Thymus (tissue), 14 donors: ENCODE data around the gene MOB3A. TPM values are rescaled to one million over a fixed set of nuclear protein-coding genes. Genes with fewer than 3 reads are reported as not detected.

ENCODE experiments used
- DNase-seq, 9 donors: peaks; one replicate each; pipeline ENCODE4 v3.0.0-alpha.2; 2013; ENCODE audit warnings: low spot score in 9 of 9, low read depth in 6 of 9, missing footprints in 1 of 9
- H3K27ac ChIP-seq, 2 donors: one replicate each; pipeline ENCODE4 v1.5.1; 2013; ENCODE audit warnings: control low read depth in 1 of 2, low read depth in 1 of 2, low read length in 1 of 2, mild to moderate bottlenecking in 1 of 2, moderate library complexity in 1 of 2
- H3K27me3 ChIP-seq, 2 donors: one replicate each; pipeline ENCODE4 v1.5.1; 2013; ENCODE audit warnings: low read length in 1 of 2; ENCODE audit not compliant: control insufficient read depth in 2 of 2, insufficient read depth in 1 of 2
- H3K36me3 ChIP-seq, 2 donors: one replicate each; pipeline ENCODE4 v1.5.1; 2013; ENCODE audit warnings: low read length in 1 of 2, mild to moderate bottlenecking in 1 of 2, moderate library complexity in 1 of 2; ENCODE audit not compliant: control insufficient read depth in 2 of 2, insufficient read depth in 2 of 2
- H3K4me1 ChIP-seq, 2 donors: one replicate each; pipeline ENCODE4 v1.5.1; 2013; ENCODE audit warnings: low read length in 2 of 2; ENCODE audit not compliant: control insufficient read depth in 2 of 2, insufficient read depth in 2 of 2
- H3K4me3 ChIP-seq, 2 donors: one replicate each; pipeline ENCODE4 v1.5.1; 2013; ENCODE audit warnings: low read length in 2 of 2, control low read depth in 1 of 2, mild to moderate bottlenecking in 1 of 2
- H3K9me3 ChIP-seq, 2 donors: one replicate each; pipeline ENCODE4 v1.5.1; 2013; ENCODE audit warnings: low read length in 1 of 2, mild to moderate bottlenecking in 1 of 2; ENCODE audit not compliant: control insufficient read depth in 2 of 2, insufficient read depth in 1 of 2
- WGBS: extraction: QIAGEN DNeasy Blood & Tissue Kit; methylation state at CpG from one replicate; pipeline ENCODE4 v1.1.7; 2013; 5-methylcytosine and 5-hydroxymethylcytosine counted together
- long read RNA-seq, 10 donors: transcript quantifications; one replicate each; lab custom pipeline, GENCODE V29; 2026
- polyA plus RNA-seq: library from polyadenylated mRNA; stranded (reverse); fragments of 200-250 nt; gene quantifications from one replicate; pipeline ENCODE4 v1.2.3, GENCODE V29; 2013
- total RNA-seq: library from RNA; stranded (reverse); fragments of 120-200 nt; gene quantifications from one replicate; pipeline ENCODE4 v1.2.4, GENCODE V29; 2013
- donor health status: healthy.

The MOB3A gene
- 20.0 TPM for total RNA-seq
- polyA plus RNA-seq = 29.7 TPM
- long read RNA-seq, donor 1, partial matches to known transcripts = 0 of 2 reads
- long read RNA-seq, donor 1, other reads (novel, unspliced or antisense) = 0 of 2 reads
- long read RNA-seq, donor 2, transcript MOB3A-201 (5 exons, 3,391 nt) = major isoform, 14 of 34 reads
- long read RNA-seq, donor 2, partial matches to known transcripts = 16 of 34 reads
- long read RNA-seq, donor 2, other reads (novel, unspliced or antisense) = 0 of 34 reads
- long read RNA-seq, donor 3, transcript MOB3A-201 (5 exons, 3,391 nt) = major isoform, 5 of 7 reads
- long read RNA-seq, donor 3, partial matches to known transcripts = 0 of 7 reads
- long read RNA-seq, donor 3, other reads (novel, unspliced or antisense) = 0 of 7 reads
- long read RNA-seq, donor 4, partial matches to known transcripts = 0 of 6 reads
- long read RNA-seq, donor 4, other reads (novel, unspliced or antisense) = 0 of 6 reads
- long read RNA-seq, donor 5, transcript MOB3A-201 (5 exons, 3,391 nt) = major isoform, 5 of 16 reads
- long read RNA-seq, donor 5, partial matches to known transcripts = 5 of 16 reads
- long read RNA-seq, donor 5, other reads (novel, unspliced or antisense) = 0 of 16 reads
- long read RNA-seq, donor 6, transcript MOB3A-201 (5 exons, 3,391 nt) = major isoform, 12 of 14 reads
- long read RNA-seq, donor 6, partial matches to known transcripts = 0 of 14 reads
- long read RNA-seq, donor 6, other reads (novel, unspliced or antisense) = 0 of 14 reads
- long read RNA-seq, donor 7, partial matches to known transcripts = 0 of 6 reads
- long read RNA-seq, donor 7, other reads (novel, unspliced or antisense) = 0 of 6 reads
- long read RNA-seq, donor 8, partial matches to known transcripts = 6 of 13 reads
- long read RNA-seq, donor 8, other reads (novel, unspliced or antisense) = 0 of 13 reads
- long read RNA-seq, donor 9, partial matches to known transcripts = 0 of 4 reads
- long read RNA-seq, donor 9, other reads (novel, unspliced or antisense) = 0 of 4 reads
- long read RNA-seq, donor 10, transcript MOB3A-201 (5 exons, 3,391 nt) = major isoform, 6 of 9 reads
- long read RNA-seq, donor 10, partial matches to known transcripts = 0 of 9 reads
- long read RNA-seq, donor 10, other reads (novel, unspliced or antisense) = 0 of 9 reads

DNA sequence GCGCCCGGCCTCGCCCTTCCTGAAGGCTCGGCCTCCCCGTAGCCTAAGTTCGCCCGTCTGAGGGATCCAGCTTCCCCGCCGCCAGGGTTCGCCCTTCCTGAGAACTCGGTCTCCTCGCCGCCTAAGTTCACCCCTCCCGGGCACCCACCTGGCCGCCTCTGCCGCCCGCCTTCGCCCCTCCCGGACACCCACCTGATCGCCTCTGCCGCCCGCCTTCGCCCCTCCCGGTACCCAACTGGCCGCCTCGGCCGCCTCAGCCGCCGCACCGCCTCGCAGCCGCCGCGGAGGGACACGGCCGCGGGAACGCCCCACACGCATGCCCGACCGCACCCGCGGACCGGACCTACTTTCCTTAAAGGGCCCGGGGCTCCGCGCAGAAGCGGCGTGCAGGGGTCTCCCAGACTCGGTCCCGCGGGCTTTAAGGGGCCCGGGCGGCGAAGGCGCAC, at the start of gene MOB3A:
TSS of gene MOB3A (minus strand) at position 293 of the 446 bp plus-strand sequence. CDS start 17,766 bp downstream, outside the sequence.
- peaks cover 28 to 29% of the 10 kb centered on the region in 2 donors for H3K36me3 ChIP-seq
- H3K4me1 ChIP-seq = peaks cover 29 to 52% of the 10 kb centered on the region in 2 donors
- DNase-seq = peak in 4 of 9 donors; percentile 65 to 96 (median 79)
- WGBS = under 1% methylated on average over 56 of the region's 56 CpGs
- peak within 1 kb of the TSS; percentile 71 to 86 for H3K4me3 ChIP-seq
- no peaks in the 10 kb centered on the region for H3K27me3 ChIP-seq
- no peaks in the 10 kb centered on the region for H3K9me3 ChIP-seq
- H3K27ac ChIP-seq = peak within 1 kb of the TSS; percentile 83 to 91

DNA sequence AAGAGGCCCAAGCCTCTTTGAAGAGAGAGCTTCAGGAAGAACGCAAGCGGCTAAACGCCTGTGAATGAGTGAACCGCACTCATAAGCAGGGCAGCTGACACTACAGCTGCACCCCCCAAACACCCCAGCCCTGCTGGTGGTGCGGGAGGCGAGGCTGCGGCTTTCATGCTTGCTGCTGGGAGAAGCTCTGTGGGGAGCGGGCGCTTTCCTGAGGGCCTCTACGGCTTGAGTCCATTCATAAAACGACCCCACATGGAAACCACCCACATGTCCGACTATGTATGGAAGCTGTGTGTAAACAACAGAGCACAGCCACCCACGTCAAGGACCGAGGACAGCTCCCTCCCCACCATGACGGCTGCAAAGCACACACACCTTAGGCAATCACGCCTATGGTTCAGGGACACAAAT, 49.7 kb upstream of the MOB3A start:
- 81% methylated on average over 16 of the region's 16 CpGs for WGBS
- H3K27me3 ChIP-seq = no peaks in the 10 kb centered on the region
- peak overlapping the region in 1 of 2 donors; percentile 8 for H3K4me3 ChIP-seq
- peaks cover 15 to 17% of the 10 kb centered on the region in 2 donors for H3K36me3 ChIP-seq
- peaks cover 15 to 59% of the 10 kb centered on the region in 2 donors for H3K4me1 ChIP-seq
- H3K9me3 ChIP-seq = no peaks in the 10 kb centered on the region
- H3K27ac ChIP-seq = peak overlapping the region in 1 of 2 donors; percentile 75
- DNase-seq = peak in 6 of 9 donors; percentile 46 to 82 (median 60)

DNA sequence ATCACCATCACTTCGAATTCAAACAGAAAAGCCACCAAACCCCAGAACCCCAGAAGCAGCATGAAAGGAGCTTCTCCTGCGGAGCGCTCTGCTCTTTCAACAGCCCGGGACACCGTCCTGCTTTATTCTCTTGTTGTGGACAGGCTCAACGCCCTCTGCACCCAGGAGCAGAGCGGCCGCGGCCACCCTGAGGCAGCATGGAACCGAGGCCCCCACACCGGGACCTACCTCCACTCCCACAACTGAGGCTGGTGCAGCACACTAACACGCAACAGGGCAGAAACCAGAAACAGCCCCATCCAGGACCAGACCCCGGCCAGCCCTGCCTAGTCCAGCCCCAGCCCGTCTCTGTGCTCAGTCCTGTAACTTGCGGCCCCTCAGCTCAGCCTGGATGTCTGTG, 48.1 kb upstream of the MOB3A start:
- WGBS = 99% methylated on average over 15 of the region's 15 CpGs

DNA sequence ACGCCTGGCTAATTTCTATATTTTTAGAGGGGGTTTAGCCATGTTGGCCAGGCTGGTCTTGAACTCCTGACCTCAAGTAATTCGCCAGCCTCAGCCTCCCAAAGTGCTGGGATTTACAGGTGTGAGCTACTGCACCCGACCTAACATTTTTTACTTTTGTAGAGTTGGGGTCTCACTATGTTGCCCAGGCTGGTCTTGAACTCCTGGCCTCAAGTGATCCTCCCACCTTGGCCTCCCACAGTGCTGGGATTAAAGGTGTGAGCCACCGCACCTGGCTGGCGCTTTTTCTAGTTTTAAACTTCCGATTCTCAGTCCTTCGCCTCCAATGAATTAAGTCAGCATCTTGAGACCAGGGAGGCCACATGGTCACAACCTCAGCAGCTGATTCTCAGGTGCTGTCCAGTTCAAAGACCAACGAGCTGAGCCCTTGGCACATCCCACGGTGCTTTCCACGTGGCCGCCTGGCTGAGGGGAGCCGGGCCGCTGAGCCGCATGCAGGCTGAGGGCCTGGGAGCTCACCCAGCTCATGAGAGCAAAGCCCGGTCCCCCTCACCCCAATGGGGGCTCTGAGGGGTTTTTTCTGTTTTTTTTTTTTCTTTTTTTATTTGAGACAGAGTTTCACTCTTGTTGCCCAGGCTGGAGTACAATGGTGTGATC, 46.2 kb upstream of the MOB3A start:
- H3K4me1 ChIP-seq = peaks cover 0 to 34% of the 10 kb centered on the region in 2 donors
- no peaks in the 10 kb centered on the region for H3K9me3 ChIP-seq
- whole genome bisulfite sequencing = 97% methylated on average over 15 of the region's 15 CpGs
- H3K27ac ChIP-seq = no peak overlapping the region
- no peak overlapping the region for H3K4me3 ChIP-seq
- H3K36me3 ChIP-seq = peaks cover 40 to 41% of the 10 kb centered on the region in 2 donors
- no peaks in the 10 kb centered on the region for H3K27me3 ChIP-seq
- DNase-seq = no peak

More for the DNA sequence above, 48.1 kb upstream of the MOB3A start:
- H3K9me3 ChIP-seq = no peaks in the 10 kb centered on the region
- H3K4me1 ChIP-seq = peaks cover 3 to 45% of the 10 kb centered on the region in 2 donors
- H3K27ac ChIP-seq = no peak overlapping the region
- H3K27me3 ChIP-seq = no peaks in the 10 kb centered on the region
- DNase-seq = no peak
- no peak overlapping the region for H3K4me3 ChIP-seq
- H3K36me3 ChIP-seq = peaks cover 25 to 33% of the 10 kb centered on the region in 2 donors

DNA sequence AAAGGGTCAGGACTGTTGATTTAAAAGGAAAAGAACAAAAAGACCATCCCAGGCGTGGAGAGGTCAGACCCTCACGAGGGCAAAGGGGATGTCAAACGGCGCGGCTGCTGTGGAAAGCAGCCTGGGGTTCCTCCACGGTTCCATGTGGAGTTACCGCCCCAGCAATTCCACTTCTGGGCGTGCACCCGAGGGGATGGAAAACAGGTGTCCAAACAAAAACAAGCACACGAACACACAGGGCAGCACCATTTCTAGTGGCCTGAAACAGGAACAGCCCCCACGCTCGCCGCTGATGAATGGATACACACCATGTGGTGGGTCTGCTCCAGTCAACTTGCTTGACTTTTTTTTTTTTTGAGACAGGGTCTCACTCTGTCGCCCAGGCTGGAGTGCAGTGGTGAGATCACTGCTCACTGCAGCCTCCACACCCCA, 44.0 kb upstream of the MOB3A start:
- no peak overlapping the region for H3K4me3 ChIP-seq
- H3K27me3 ChIP-seq = no peaks in the 10 kb centered on the region
- WGBS = 94% methylated on average over 14 of the region's 14 CpGs
- no peak overlapping the region for H3K27ac ChIP-seq
- no peak for DNase-seq
- H3K9me3 ChIP-seq = no peaks in the 10 kb centered on the region
- peaks cover 50 to 56% of the 10 kb centered on the region in 2 donors for H3K36me3 ChIP-seq
- peaks cover 0 to 15% of the 10 kb centered on the region in 2 donors for H3K4me1 ChIP-seq

DNA sequence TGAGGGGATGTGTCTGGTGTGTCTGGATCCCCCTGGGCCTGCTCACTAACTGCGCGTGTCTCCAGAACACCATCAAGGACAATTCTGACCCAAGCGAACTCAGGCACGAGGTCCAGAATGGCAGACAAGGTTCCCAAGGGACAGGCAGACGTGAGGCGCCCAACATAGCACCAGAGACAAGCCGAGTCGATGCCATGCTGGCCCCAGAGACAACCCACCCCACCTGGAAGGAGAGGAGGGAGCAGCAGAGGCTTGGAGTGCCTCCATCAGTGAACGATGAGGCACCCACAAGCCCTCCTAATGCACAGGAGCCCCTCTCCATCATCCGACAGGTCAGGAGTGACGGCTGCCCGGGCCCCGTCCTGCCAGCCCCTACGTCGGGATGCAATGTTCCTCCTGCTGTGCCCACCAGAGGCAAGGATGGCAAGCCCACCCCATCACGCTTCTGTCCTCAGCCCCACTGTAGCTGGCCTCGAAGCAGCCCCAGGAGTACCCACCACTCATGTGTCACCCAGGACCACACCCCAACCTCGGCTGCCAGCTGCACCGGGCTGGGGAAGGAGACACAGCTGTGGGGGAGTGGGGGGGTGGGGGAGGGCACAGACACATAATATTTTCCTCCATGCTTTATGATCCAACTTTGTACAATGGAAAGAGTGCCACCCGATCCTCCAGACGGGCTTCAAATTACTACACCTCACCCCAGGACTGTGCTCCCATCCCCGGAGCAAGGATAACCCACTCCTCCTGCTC, 43.4 kb upstream of the MOB3A start:
- DNase-seq = no peak
- no peak overlapping the region for H3K27ac ChIP-seq
- H3K4me3 ChIP-seq = no peak overlapping the region
- no peaks in the 10 kb centered on the region for H3K9me3 ChIP-seq
- H3K27me3 ChIP-seq = no peaks in the 10 kb centered on the region
- 95% methylated on average over 22 of the region's 22 CpGs for WGBS
- peaks cover 0 to 9% of the 10 kb centered on the region in 2 donors for H3K4me1 ChIP-seq
- peaks cover 45 to 55% of the 10 kb centered on the region in 2 donors for H3K36me3 ChIP-seq

DNA sequence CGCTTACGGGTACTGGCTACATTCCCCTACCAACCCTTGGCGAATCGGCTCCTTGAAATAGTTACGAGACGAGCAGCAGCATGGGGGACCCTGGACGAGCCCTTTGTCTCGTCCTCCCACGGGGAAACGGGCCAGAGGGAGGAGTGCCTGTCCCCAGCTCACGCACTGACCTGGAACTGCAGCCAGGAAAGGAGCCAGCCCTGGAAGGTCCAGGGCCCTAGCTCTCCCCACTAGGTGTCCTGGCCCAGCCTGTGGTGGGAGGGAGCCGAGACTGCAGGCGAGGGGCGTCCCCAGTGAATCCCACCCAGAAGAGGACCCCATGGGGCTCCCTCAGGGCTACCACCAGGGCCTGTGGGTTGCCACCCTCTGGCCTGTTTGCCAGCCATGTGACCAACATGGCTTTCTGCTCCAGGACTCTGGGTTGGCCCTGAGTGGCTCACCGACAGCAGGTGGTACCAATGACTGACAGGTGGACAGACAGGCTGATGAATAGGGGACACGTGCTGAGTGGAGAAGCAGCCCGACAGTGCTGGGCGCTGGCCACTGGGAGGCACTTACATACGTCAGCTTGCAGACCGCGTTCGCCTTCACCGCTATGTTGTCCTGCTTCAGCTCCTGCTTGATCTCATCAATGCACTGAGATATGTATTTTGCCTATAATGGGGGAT, 42.1 kb upstream of the MOB3A start:
- WGBS = 97% methylated on average over 23 of the region's 23 CpGs
- peaks cover 47 to 51% of the 10 kb centered on the region in 2 donors for H3K36me3 ChIP-seq
- no peaks in the 10 kb centered on the region for H3K27me3 ChIP-seq
- H3K4me3 ChIP-seq = no peak overlapping the region
- no peak for DNase-seq
- H3K27ac ChIP-seq = no peak overlapping the region
- H3K9me3 ChIP-seq = no peaks in the 10 kb centered on the region
- H3K4me1 ChIP-seq = peaks cover 0 to 3% of the 10 kb centered on the region in 2 donors
